OCI-M2 (cell line): ENCODE measurements around the gene SETD2.
"Not testable (repeated sequence)": the region's sequence is repeated elsewhere in the genome, so short reads cannot be mapped to it uniquely, and the experiment has no call there.

Experiments used
- DNase-seq: peaks from one replicate; lab custom pipeline; 2025; ENCODE audit not compliant: unreplicated experiment; lab: John Stamatoyannopoulos, UW

SETD2 gene

GRCh38 chr3:47102081-47102600, 61.8 kb downstream of the SETD2 start:
- DNase-seq = no peak

GRCh38 chr3:47098910-47099309, 65.0 kb downstream of the SETD2 start:
- DNase-seq = no peak

GRCh38 chr3:47097864-47098263, 66.0 kb downstream of the SETD2 start:
- no peak for DNase-seq

- DNase-seq = no peak
Measured at GRCh38 chr3:47096959-47097358, 67.0 kb downstream of the SETD2 start.

GRCh38 chr3:47092090-47092489, 71.8 kb downstream of the SETD2 start:
- DNase-seq = no peak

- no peak for DNase-seq
Measured at GRCh38 chr3:47089630-47090029, 74.3 kb downstream of the SETD2 start.

GRCh38 chr3:47086071-47086470, 77.8 kb downstream of the SETD2 start:
- no peak for DNase-seq

GRCh38 chr3:47083786-47084185, 80.1 kb downstream of the SETD2 start:
- DNase-seq = no peak

GRCh38 chr3:47082519-47082918, 81.4 kb downstream of the SETD2 start:
- no peak for DNase-seq

GRCh38 chr3:47079432-47079831, 84.5 kb downstream of the SETD2 start:
- no peak for DNase-seq

GRCh38 chr3:47073685-47074084, 90.2 kb downstream of the SETD2 start:
- DNase-seq = no peak

GRCh38 chr3:47070770-47071169, 93.1 kb downstream of the SETD2 start:
- no peak for DNase-seq

GRCh38 chr3:47066259-47066658, 97.7 kb downstream of the SETD2 start:
- DNase-seq = not testable (repeated sequence)

- DNase-seq = no peak
Measured at GRCh38 chr3:47065681-47066080, 98.2 kb downstream of the SETD2 start.

GRCh38 chr3:47065058-47065457, 98.9 kb downstream of the SETD2 start:
- DNase-seq = no peak

GRCh38 chr3:47057212-47057671, 106.7 kb downstream of the SETD2 start:
- DNase-seq = no peak

- no peak for DNase-seq
Measured at GRCh38 chr3:47056705-47057104, 107.2 kb downstream of the SETD2 start.

GRCh38 chr3:47054412-47054811, 109.5 kb downstream of the SETD2 start:
- no peak for DNase-seq

GRCh38 chr3:47047673-47048072, 116.2 kb downstream of the SETD2 start:
- no peak for DNase-seq

- no peak for DNase-seq
Measured at GRCh38 chr3:47047069-47047468, 116.8 kb downstream of the SETD2 start.

GRCh38 chr3:47042231-47042791, 121.6 kb downstream of the SETD2 start:
- no peak for DNase-seq

GRCh38 chr3:47041114-47041513, 122.8 kb downstream of the SETD2 start:
- DNase-seq = no peak

- not testable (repeated sequence) for DNase-seq
Measured at GRCh38 chr3:47037302-47037701, 126.6 kb downstream of the SETD2 start.
